HG03571 (cell line): ENCODE measurements around the gene UNC93A.
"Not testable (repeated sequence)": the region's sequence is repeated elsewhere in the genome, so short reads cannot be mapped to it uniquely, and the experiment has no call there.

Experiments used
- ATAC-seq: cut with Tn5 transposase; IDR thresholded peaks from one replicate; pipeline ENCODE4 v1.9.1; 2021; ENCODE audit not compliant: unreplicated experiment

Gene UNC93A

GRCh38 chr6:167309355-167310192, 18.5 kb downstream of the UNC93A start:
- ATAC-seq = not testable (repeated sequence)

GRCh38 chr6:167311286-167311685, 20.2 kb downstream of the UNC93A start:
- no peak for ATAC-seq

GRCh38 chr6:167311691-167312090, 20.6 kb downstream of the UNC93A start:
- not testable (repeated sequence) for ATAC-seq

GRCh38 chr6:167314180-167314821, 23.2 kb downstream of the UNC93A start:
- no peak for ATAC-seq

GRCh38 chr6:167317172-167317571, 26.1 kb downstream of the UNC93A start:
- ATAC-seq = no peak

- not testable (repeated sequence) for ATAC-seq
Measured at GRCh38 chr6:167318354-167318753, 27.2 kb downstream of the UNC93A start.

- not testable (repeated sequence) for ATAC-seq
Measured at GRCh38 chr6:167318856-167319255, 27.7 kb downstream of the UNC93A start.

GRCh38 chr6:167319856-167320753, 29.0 kb downstream of the UNC93A start:
- not testable (repeated sequence) for ATAC-seq

- ATAC-seq = not testable (repeated sequence)
Measured at GRCh38 chr6:167320754-167321056, 29.6 kb downstream of the UNC93A start.

- not testable (repeated sequence) for ATAC-seq
Measured at GRCh38 chr6:167321185-167321584, 30.1 kb downstream of the UNC93A start.

GRCh38 chr6:167323111-167323510, 32.0 kb downstream of the UNC93A start:
- no peak for ATAC-seq

- no peak for ATAC-seq
Measured at GRCh38 chr6:167324111-167324510, 33.0 kb downstream of the UNC93A start.

GRCh38 chr6:167325766-167326165, 34.7 kb downstream of the UNC93A start:
- no peak for ATAC-seq

GRCh38 chr6:167327391-167327790, 36.3 kb downstream of the UNC93A start:
- no peak for ATAC-seq

GRCh38 chr6:167328086-167328485, 37.0 kb downstream of the UNC93A start:
- no peak for ATAC-seq

- ATAC-seq = no peak
Measured at GRCh38 chr6:167329014-167329413, 37.9 kb downstream of the UNC93A start.

- ATAC-seq = no peak
Measured at GRCh38 chr6:167330750-167331149, 39.6 kb downstream of the UNC93A start.

GRCh38 chr6:167331565-167331964, 40.5 kb downstream of the UNC93A start:
- ATAC-seq = no peak

- no peak for ATAC-seq
Measured at GRCh38 chr6:167336844-167337630, 45.9 kb downstream of the UNC93A start.

- no peak for ATAC-seq
Measured at GRCh38 chr6:167337675-167338449, 46.7 kb downstream of the UNC93A start.
